ENCODE results near the gene ADCY2.

DNA sequence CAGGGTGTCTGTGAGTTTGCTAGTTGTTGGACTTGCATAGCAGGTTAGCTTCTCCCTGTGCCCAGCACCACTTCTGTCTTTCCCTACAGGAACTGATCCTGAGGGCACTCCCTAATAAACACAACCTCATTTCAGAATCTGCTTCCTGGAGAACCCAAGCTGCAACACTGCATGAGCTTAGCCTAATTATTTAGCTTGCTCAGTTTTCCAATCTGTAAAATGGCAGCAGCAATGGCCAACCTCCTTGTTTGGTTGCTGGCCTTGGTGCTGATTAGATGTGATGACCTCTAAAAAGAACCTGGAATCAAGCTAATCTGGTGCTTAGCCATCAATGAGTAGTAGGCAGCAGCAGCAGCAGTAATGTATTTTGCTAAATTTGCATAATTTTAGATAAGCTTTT, 133.9 kb downstream of the ADCY2 start:
- TF ChIP-seq, protein P1, sequence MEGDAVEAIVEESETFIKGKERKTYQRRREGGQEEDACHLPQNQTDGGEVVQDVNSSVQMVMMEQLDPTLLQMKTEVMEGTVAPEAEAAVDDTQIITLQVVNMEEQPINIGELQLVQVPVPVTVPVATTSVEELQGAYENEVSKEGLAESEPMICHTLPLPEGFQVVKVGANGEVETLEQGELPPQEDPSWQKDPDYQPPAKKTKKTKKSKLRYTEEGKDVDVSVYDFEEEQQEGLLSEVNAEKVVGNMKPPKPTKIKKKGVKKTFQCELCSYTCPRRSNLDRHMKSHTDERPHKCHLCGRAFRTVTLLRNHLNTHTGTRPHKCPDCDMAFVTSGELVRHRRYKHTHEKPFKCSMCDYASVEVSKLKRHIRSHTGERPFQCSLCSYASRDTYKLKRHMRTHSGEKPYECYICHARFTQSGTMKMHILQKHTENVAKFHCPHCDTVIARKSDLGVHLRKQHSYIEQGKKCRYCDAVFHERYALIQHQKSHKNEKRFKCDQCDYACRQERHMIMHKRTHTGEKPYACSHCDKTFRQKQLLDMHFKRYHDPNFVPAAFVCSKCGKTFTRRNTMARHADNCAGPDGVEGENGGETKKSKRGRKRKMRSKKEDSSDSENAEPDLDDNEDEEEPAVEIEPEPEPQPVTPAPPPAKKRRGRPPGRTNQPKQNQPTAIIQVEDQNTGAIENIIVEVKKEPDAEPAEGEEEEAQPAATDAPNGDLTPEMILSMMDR (conservative IDR thresholded peaks at IDR 0.05; ENCODE audit: low read depth in 2 of 2) = no peak
- TF ChIP-seq, protein P2, sequence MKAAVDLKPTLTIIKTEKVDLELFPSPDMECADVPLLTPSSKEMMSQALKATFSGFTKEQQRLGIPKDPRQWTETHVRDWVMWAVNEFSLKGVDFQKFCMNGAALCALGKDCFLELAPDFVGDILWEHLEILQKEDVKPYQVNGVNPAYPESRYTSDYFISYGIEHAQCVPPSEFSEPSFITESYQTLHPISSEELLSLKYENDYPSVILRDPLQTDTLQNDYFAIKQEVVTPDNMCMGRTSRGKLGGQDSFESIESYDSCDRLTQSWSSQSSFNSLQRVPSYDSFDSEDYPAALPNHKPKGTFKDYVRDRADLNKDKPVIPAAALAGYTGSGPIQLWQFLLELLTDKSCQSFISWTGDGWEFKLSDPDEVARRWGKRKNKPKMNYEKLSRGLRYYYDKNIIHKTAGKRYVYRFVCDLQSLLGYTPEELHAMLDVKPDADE (IDR thresholded peaks at IDR 0.05) = no peak
- TF ChIP-seq EZH2phosphoT487 (IDR thresholded peaks at IDR 0.05; ENCODE audit: unreplicated experiment) (no peak), EZH2 (IDR thresholded peaks at IDR 0.05; ENCODE audit: low read depth, unreplicated experiment) (no peak), POLR2AphosphoS5 (IDR thresholded peaks at IDR 0.05; ENCODE audit: low read depth) (no peak), NANOG (IDR thresholded peaks at IDR 0.05; ENCODE audit: borderline replicate concordance) (no peak), ZNF114 (CRISPR knock-in tag; IDR thresholded peaks at IDR 0.05) (no peak)

Measured in GM23338 (cell line).